ENCODE measurements around the gene ARAP3.
A peak's percentile ranks its signal among the peaks of the same experiment; 100 is the strongest.

The ARAP3 gene

DNA sequence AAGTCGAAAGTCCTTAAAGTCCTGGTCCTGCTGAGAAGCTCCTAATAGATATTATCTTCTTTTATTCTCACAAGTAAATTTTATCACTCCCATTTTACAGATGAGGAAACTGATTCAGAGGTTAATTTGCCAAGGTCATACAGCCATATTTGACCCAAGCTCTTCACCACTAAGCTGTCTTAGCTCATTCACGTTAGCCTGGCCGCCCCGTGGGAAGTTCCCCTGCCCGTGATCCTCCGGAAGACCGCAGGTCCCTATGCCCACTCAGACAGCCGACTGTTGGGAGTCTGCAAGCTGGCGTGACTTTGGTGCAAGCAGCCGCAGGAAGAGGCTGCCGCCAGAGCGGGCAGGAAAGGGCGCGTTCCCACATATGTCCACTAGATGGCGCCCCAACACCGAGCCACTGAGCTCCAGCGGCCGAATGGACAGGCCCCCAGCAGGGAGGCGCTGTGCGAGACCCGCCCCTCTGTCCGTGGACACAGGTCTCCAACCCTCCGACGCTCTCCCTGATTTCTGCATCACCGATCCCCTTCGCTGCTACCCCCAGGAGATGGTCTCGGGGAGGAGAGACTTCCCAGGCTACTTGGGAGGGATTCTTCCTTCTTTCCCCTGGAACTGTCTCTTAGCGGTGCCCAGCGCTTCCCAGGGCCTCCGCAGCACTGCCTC lies 10.0 kb upstream of the ARAP3 start:
- peak overlapping the region; percentile 67 for H2AFZ ChIP-seq (ENCODE audit: low read depth, low read length)
- TF ChIP-seq, protein P1, sequence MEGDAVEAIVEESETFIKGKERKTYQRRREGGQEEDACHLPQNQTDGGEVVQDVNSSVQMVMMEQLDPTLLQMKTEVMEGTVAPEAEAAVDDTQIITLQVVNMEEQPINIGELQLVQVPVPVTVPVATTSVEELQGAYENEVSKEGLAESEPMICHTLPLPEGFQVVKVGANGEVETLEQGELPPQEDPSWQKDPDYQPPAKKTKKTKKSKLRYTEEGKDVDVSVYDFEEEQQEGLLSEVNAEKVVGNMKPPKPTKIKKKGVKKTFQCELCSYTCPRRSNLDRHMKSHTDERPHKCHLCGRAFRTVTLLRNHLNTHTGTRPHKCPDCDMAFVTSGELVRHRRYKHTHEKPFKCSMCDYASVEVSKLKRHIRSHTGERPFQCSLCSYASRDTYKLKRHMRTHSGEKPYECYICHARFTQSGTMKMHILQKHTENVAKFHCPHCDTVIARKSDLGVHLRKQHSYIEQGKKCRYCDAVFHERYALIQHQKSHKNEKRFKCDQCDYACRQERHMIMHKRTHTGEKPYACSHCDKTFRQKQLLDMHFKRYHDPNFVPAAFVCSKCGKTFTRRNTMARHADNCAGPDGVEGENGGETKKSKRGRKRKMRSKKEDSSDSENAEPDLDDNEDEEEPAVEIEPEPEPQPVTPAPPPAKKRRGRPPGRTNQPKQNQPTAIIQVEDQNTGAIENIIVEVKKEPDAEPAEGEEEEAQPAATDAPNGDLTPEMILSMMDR (IDR thresholded peaks at IDR 0.05; ENCODE audit: borderline replicate concordance, extremely low read depth, low read length, poor library complexity, severe bottlenecking): peak; percentile 97
- TF ChIP-seq EZH2 (IDR thresholded peaks at IDR 0.05; ENCODE audit: borderline replicate concordance, low read depth, low read length, severe bottlenecking): no peak
- no peaks in the 10 kb centered on the region for H3K79me2 ChIP-seq (ENCODE audit: insufficient read depth, low read length)
- H3K4me2 ChIP-seq (ENCODE audit: insufficient read depth, low read length): peak overlapping the region; percentile 62
- H3K4me3 ChIP-seq (ENCODE audit: low read depth in 1 of 2, low read length in 2 of 2): peak overlapping the region in 1 of 2 experiments; percentile 43; a peak in 2 of 4 replicates
- H3K27me3 ChIP-seq (ENCODE audit: insufficient read depth, low read length, poor library complexity): peaks cover 27% of the 10 kb centered on the region
- H3K27ac ChIP-seq (ENCODE audit: low read length): no peak overlapping the region
- peak; percentile 82 for DNase-seq
- H3K4me1 ChIP-seq (ENCODE audit: insufficient read depth, low read length): peaks cover 9% of the 10 kb centered on the region
- ATAC-seq (ENCODE audit: insufficient read depth, low read depth): peak; percentile 93
- H4K20me1 ChIP-seq (ENCODE audit: insufficient read depth, low read length): no peaks in the 10 kb centered on the region
- no peaks in the 10 kb centered on the region for H3K36me3 ChIP-seq (ENCODE audit: insufficient read depth, low read length)
- no peaks in the 10 kb centered on the region for H3K9me3 ChIP-seq (ENCODE audit: insufficient read depth, low read length, severe bottlenecking)
- H3K9ac ChIP-seq (ENCODE audit: low read depth, low read length): peak overlapping the region; percentile 30; the same call in 1 of the 2 replicates

GRCh38 chr5:141691286-141691866 lies 9.3 kb upstream of the ARAP3 start:
- H3K4me2 ChIP-seq (ENCODE audit: insufficient read depth, low read length): no peak overlapping the region; the same call in 1 of the 2 replicates

GRCh38 chr5:141686648-141687416 lies 4.8 kb upstream of the ARAP3 start:
- Histone ChIP-seq H3K9ac (ENCODE audit: low read depth, low read length) (no peak overlapping the region), H3K9me3 (ENCODE audit: insufficient read depth, low read length, severe bottlenecking) (no peaks in the 10 kb centered on the region), H3K4me3 (ENCODE audit: low read depth in 1 of 2, low read length in 2 of 2) (no peak overlapping the region), H4K20me1 (ENCODE audit: insufficient read depth, low read length) (no peaks in the 10 kb centered on the region), H2AFZ (ENCODE audit: low read depth, low read length) (no peak overlapping the region), H3K4me2 (ENCODE audit: insufficient read depth, low read length) (no peak overlapping the region), H3K27ac (ENCODE audit: low read length) (no peak overlapping the region), H3K4me1 (ENCODE audit: insufficient read depth, low read length) (peaks cover 1% of the 10 kb centered on the region), H3K36me3 (ENCODE audit: insufficient read depth, low read length) (no peaks in the 10 kb centered on the region), H3K27me3 (ENCODE audit: insufficient read depth, low read length, poor library complexity) (peaks cover 24% of the 10 kb centered on the region), H3K79me2 (ENCODE audit: insufficient read depth, low read length) (no peaks in the 10 kb centered on the region)
- DNase-seq (no peak), ATAC-seq (ENCODE audit: insufficient read depth, low read depth) (no peak)
- TF ChIP-seq, protein P1 (IDR thresholded peaks at IDR 0.05; ENCODE audit: borderline replicate concordance, extremely low read depth, low read length, poor library complexity, severe bottlenecking): no peak
- TF ChIP-seq EZH2 (IDR thresholded peaks at IDR 0.05; ENCODE audit: borderline replicate concordance, low read depth, low read length, severe bottlenecking): no peak

More at GRCh38 chr5:141691286-141691866, 9.3 kb upstream of the ARAP3 start:
- TF ChIP-seq EZH2 (IDR thresholded peaks at IDR 0.05; ENCODE audit: borderline replicate concordance, low read depth, low read length, severe bottlenecking): no peak
- TF ChIP-seq, protein P1 (IDR thresholded peaks at IDR 0.05; ENCODE audit: borderline replicate concordance, extremely low read depth, low read length, poor library complexity, severe bottlenecking): no peak
- Histone ChIP-seq H3K4me3 (ENCODE audit: low read depth in 1 of 2, low read length in 2 of 2) (no peak overlapping the region), H3K9me3 (ENCODE audit: insufficient read depth, low read length, severe bottlenecking) (no peaks in the 10 kb centered on the region), H3K4me1 (ENCODE audit: insufficient read depth, low read length) (peaks cover 9% of the 10 kb centered on the region), H3K9ac (ENCODE audit: low read depth, low read length) (no peak overlapping the region), H3K27ac (ENCODE audit: low read length) (no peak overlapping the region), H4K20me1 (ENCODE audit: insufficient read depth, low read length) (no peaks in the 10 kb centered on the region), H2AFZ (ENCODE audit: low read depth, low read length) (no peak overlapping the region), H3K79me2 (ENCODE audit: insufficient read depth, low read length) (no peaks in the 10 kb centered on the region), H3K27me3 (ENCODE audit: insufficient read depth, low read length, poor library complexity) (peaks cover 25% of the 10 kb centered on the region), H3K36me3 (ENCODE audit: insufficient read depth, low read length) (no peaks in the 10 kb centered on the region)
- DNase-seq (no peak), ATAC-seq (ENCODE audit: insufficient read depth, low read depth) (no peak)

Data from DND-41 (cell line).